ENCODE measurements around the gene SRRM2.

Gene SRRM2

GRCh38 chr16:2765462-2766404 is 13.3 kb downstream of the SRRM2 start:
- no peak for DNase-seq

- no peak for DNase-seq
Measured at GRCh38 chr16:2766430-2767139, 14.1 kb downstream of the SRRM2 start.

- DNase-seq, result no peak
Measured at GRCh38 chr16:2767140-2767731, 14.8 kb downstream of the SRRM2 start.

- no peak for DNase-seq
Measured at GRCh38 chr16:2767891-2768290, 15.5 kb downstream of the SRRM2 start.

- no peak for DNase-seq
Measured at GRCh38 chr16:2768403-2769089, 16.1 kb downstream of the SRRM2 start.

- no peak for DNase-seq
Measured at GRCh38 chr16:2769100-2769529, 16.7 kb downstream of the SRRM2 start.

- no peak for DNase-seq
Measured at GRCh38 chr16:2769675-2770056, 17.2 kb downstream of the SRRM2 start.

GRCh38 chr16:2770057-2770951 is 17.9 kb downstream of the SRRM2 start:
- DNase-seq, result no peak

- DNase-seq, result no peak
Measured at GRCh38 chr16:2771496-2772402, 19.3 kb downstream of the SRRM2 start.

GRCh38 chr16:2773188-2773968 is 20.9 kb downstream of the SRRM2 start:
- DNase-seq, result no peak

GRCh38 chr16:2774161-2774891 is 21.9 kb downstream of the SRRM2 start:
- DNase-seq, result no peak

- DNase-seq, result no peak
Measured at GRCh38 chr16:2775131-2775716, 22.8 kb downstream of the SRRM2 start.

- DNase-seq, result no peak
Measured at GRCh38 chr16:2775765-2776499, 23.5 kb downstream of the SRRM2 start.

GRCh38 chr16:2776500-2777139 is 24.2 kb downstream of the SRRM2 start:
- no peak for DNase-seq

- peak; percentile 84 for DNase-seq
Measured at GRCh38 chr16:2777231-2777902, 24.9 kb downstream of the SRRM2 start, which contains the start of gene ELOB. Gene ELOB, minus strand, starts transcription at chr16:2777280. Its CDS starts 41 bp downstream, at chr16:2777239.

GRCh38 chr16:2777903-2778629 is 25.6 kb downstream of the SRRM2 start:
- DNase-seq, result no peak

All from activated CD4-positive, alpha-beta T cell treated with anti-CD3 and anti-CD28 coated beads for 1 hour (primary cell).